HepG2 (cell line): ENCODE results near the gene SPRYD3. TPM values are rescaled to one million over a fixed set of nuclear protein-coding genes. Genes with fewer than 3 reads are reported as not detected.

Experiments used
- AGO1 ChIP-seq: fragments of 200-400 bp; formaldehyde crosslinking; IDR thresholded peaks from 2 replicates; pipeline ENCODE4 v1.6.1; 2017; ENCODE audit warnings: mild to moderate bottlenecking, low read depth, low read length, moderate library complexity; ENCODE audit not compliant: poor library complexity, severe bottlenecking
- BCL6 ChIP-seq: IDR thresholded peaks from 2 replicates; pipeline ENCODE4 v1.6.1; 2016; ENCODE audit warnings: missing genetic modification reagents, missing compliant biosample characterization
- CC2D1A ChIP-seq: sonication (generic); formaldehyde crosslinking; IDR thresholded peaks from 2 replicates; pipeline ENCODE4 v1.8.1; 2023; ENCODE audit warnings: mild to moderate bottlenecking, missing genetic modification reagents
- ELF4 ChIP-seq: sonication (generic); formaldehyde crosslinking; IDR thresholded peaks from 2 replicates; pipeline ENCODE4 v1.5.0; 2020; ENCODE audit warnings: missing genetic modification reagents, mild to moderate bottlenecking, moderate library complexity, borderline replicate concordance
- FOXP1 ChIP-seq, 2 experiments: fragments of 450-650 bp in 1 of 2; IDR thresholded peaks; 2 replicates each; pipeline ENCODE4 v1.6.1; 2017 to 2018; ENCODE audit warnings: antibody characterized with exemption in 1 of 2
- FOXP4 ChIP-seq: sonication (generic); formaldehyde crosslinking; IDR thresholded peaks from 2 replicates; pipeline ENCODE4 v1.4.0; 2020; ENCODE audit warnings: missing genetic modification reagents
- HMGXB4 ChIP-seq, 2 experiments: sonication (generic) in 1 of 2; formaldehyde crosslinking in 1 of 2; IDR thresholded peaks; 2 replicates each; pipeline versions ENCODE4 v1.4.0 to v1.6.1; 2018 to 2020; ENCODE audit warnings: missing genetic modification reagents in 2 of 2, borderline replicate concordance in 1 of 2, low read depth in 1 of 2, mild to moderate bottlenecking in 1 of 2, missing biosample characterization in 1 of 2
- MYPOP ChIP-seq: sonication (generic); formaldehyde crosslinking; IDR thresholded peaks from 2 replicates; pipeline ENCODE4 v1.8.1; 2023; ENCODE audit warnings: mild to moderate bottlenecking, moderate library complexity, missing genetic modification reagents
- NFKBIZ ChIP-seq: IDR thresholded peaks from 2 replicates; pipeline ENCODE4 v1.6.1; 2018; ENCODE audit warnings: missing genetic modification reagents, missing compliant biosample characterization
- NPAS2 ChIP-seq: sonication (generic); formaldehyde crosslinking; IDR thresholded peaks from 2 replicates; pipeline ENCODE4 v1.8.0; 2022; ENCODE audit warnings: mild to moderate bottlenecking, missing genetic modification reagents, borderline replicate concordance
- NR2F6 ChIP-seq, 2 experiments: IDR thresholded peaks; 2 replicates each; pipeline ENCODE4 v1.6.1; 2016; ENCODE audit warnings: antibody characterized with exemption in 1 of 2, mild to moderate bottlenecking in 1 of 2
- PITX1 ChIP-seq: sonication (generic); formaldehyde crosslinking; IDR thresholded peaks from 2 replicates; pipeline ENCODE4 v1.5.1; 2020; ENCODE audit warnings: mild to moderate bottlenecking, missing genetic modification reagents
- RFX1 ChIP-seq: fragments of 450-650 bp; IDR thresholded peaks from 2 replicates; pipeline ENCODE4 v1.6.1; 2017
- SAP130 ChIP-seq: IDR thresholded peaks from 2 replicates; pipeline ENCODE4 v1.6.1; 2016; ENCODE audit warnings: low read depth
- SNAI1 ChIP-seq: sonication (generic); formaldehyde crosslinking; IDR thresholded peaks from 2 replicates; pipeline ENCODE4 v1.5.0; 2020; ENCODE audit warnings: mild to moderate bottlenecking, missing genetic modification reagents, borderline replicate concordance
- TCF7 ChIP-seq: sonication (generic); IDR thresholded peaks from 2 replicates; pipeline ENCODE4 v1.6.1; 2016; ENCODE audit warnings: antibody characterized with exemption, low read depth
- ZBTB1 ChIP-seq: sonication (generic); formaldehyde crosslinking; IDR thresholded peaks from 2 replicates; pipeline ENCODE4 v1.4.0; 2020; ENCODE audit warnings: missing genetic modification reagents, borderline replicate concordance
- ZBTB34 ChIP-seq: sonication (generic); formaldehyde crosslinking; IDR thresholded peaks from 2 replicates; pipeline ENCODE4 v1.8.0; 2022; ENCODE audit warnings: mild to moderate bottlenecking, missing genetic modification reagents
- ZBTB46 ChIP-seq: sonication (generic); formaldehyde crosslinking; IDR thresholded peaks from 2 replicates; pipeline ENCODE4 v1.4.0; 2020; ENCODE audit warnings: mild to moderate bottlenecking, missing genetic modification reagents, borderline replicate concordance
- ZNF138 ChIP-seq: sonication (generic); formaldehyde crosslinking; IDR thresholded peaks from 2 replicates; pipeline ENCODE4 v1.5.0; 2020; ENCODE audit warnings: mild to moderate bottlenecking, low read depth, missing genetic modification reagents
- ZNF543 ChIP-seq: sonication (generic); formaldehyde crosslinking; IDR thresholded peaks from 2 replicates; pipeline ENCODE4 v1.4.0; 2020; ENCODE audit warnings: mild to moderate bottlenecking, missing genetic modification reagents
- ZNF747 ChIP-seq: sonication (generic); formaldehyde crosslinking; IDR thresholded peaks from 2 replicates; pipeline ENCODE4 v1.8.1; 2023; ENCODE audit warnings: missing genetic modification reagents, mild to moderate bottlenecking, borderline replicate concordance
- polyA plus RNA-seq, 8 experiments: library from polyadenylated mRNA; depleted of rRNA in 3 of 8; stranded (reverse) in 7 of 8; unstranded in 1 of 8; fragments of >200 nt; fragmentation: Illumina TruSeq in 4 of 8; extraction: Trizol in 4 of 8; gene quantifications; 2 replicates each; pipeline versions ENCODE4 v1.2.1 to v1.2.3, GENCODE V29; 2011 to 2016; ENCODE audit warnings: low read depth in 4 of 8, missing spikeins in 1 of 8, mixed read lengths in 1 of 8; ENCODE audit not compliant: insufficient read depth in 1 of 8
- total RNA-seq, 5 experiments: library from RNA; depleted of rRNA; stranded (reverse); fragments of >200 nt; fragmentation: Illumina TruSeq; extraction: Trizol; gene quantifications; 2 replicates each; pipeline ENCODE4 v1.2.3, GENCODE V29; 2016; ENCODE audit warnings: low read depth in 1 of 5

Gene SPRYD3
- total and polyA plus RNA-seq, 2 of the 13 experiments (the other 11 are each of a cell fraction or from before 2014, with no cell fraction given) = 9.0 to 9.2 TPM

GRCh38 chr12:53061404-53062010 lies 17.7 kb downstream of the SPRYD3 start (continued):
- TF ChIP-seq MYPOP = no peak
- no peak for TF ChIP-seq ZNF138 (CRISPR knock-in tag)
- TF ChIP-seq PITX1 = peak; percentile 72
- peak; percentile 58 for TF ChIP-seq AGO1
- TF ChIP-seq SAP130 (CRISPR knock-in tag) = peak; percentile 88
- TF ChIP-seq ZBTB46 (CRISPR knock-in tag) = no peak
- TF ChIP-seq SNAI1 = no peak; the same call in 1 of the 2 replicates
- TF ChIP-seq ZBTB1 (CRISPR knock-in tag) = no peak
- TF ChIP-seq ZNF543 = no peak
- TF ChIP-seq RFX1 = no peak
- TF ChIP-seq ZNF747 (CRISPR knock-in tag) = no peak
- peak in 1 of 2 experiments; percentile 62; a peak in 2 of 4 replicates for TF ChIP-seq HMGXB4 (CRISPR knock-in tag; IDR thresholded peaks at IDR 0.05; ENCODE audit: borderline replicate concordance in 1 of 2, low read depth in 1 of 2)
- no peak for TF ChIP-seq NFKBIZ (CRISPR knock-in tag)
- no peak for TF ChIP-seq CC2D1A (CRISPR knock-in tag)
- peak; percentile 96 for TF ChIP-seq ZBTB34 (CRISPR knock-in tag)
- peak; percentile 93 for TF ChIP-seq FOXP4 (CRISPR knock-in tag)
- TF ChIP-seq NR2F6 (IDR thresholded peaks at IDR 0.05) = peak; percentile 51; the same call in 1 of the 2 replicates
- peak; percentile 61; the same call in 1 of the 2 replicates for TF ChIP-seq NR2F6 (CRISPR knock-in tag; IDR thresholded peaks at IDR 0.05)
- TF ChIP-seq BCL6 (CRISPR knock-in tag) = peak; percentile 47
- TF ChIP-seq TCF7 = peak; percentile 87
- TF ChIP-seq FOXP1 (IDR thresholded peaks at IDR 0.05) = peak; percentile 98
- TF ChIP-seq FOXP1 (CRISPR knock-in tag; IDR thresholded peaks at IDR 0.05) = peak; percentile 99
- no peak for TF ChIP-seq NPAS2
- no peak for TF ChIP-seq ELF4 (CRISPR knock-in tag)
